WTC11 (cell line): ENCODE data around the gene NUDT8.

Experiments
- CDX4 ChIP-seq: fragments of 250-450 bp; sonication (Bioruptor Pico); IDR thresholded peaks from 2 replicates; pipeline ENCODE4 v1.9.0; 2021; ENCODE audit warnings: moderate library complexity, mild to moderate bottlenecking, inconsistent platforms, borderline replicate concordance
- CREB1 ChIP-seq: sonication (generic); formaldehyde crosslinking; IDR thresholded peaks from 2 replicates; pipeline ENCODE4 v1.8.0; 2023; ENCODE audit warnings: mild to moderate bottlenecking, missing genetic modification reagents
- CREM ChIP-seq: sonication (generic); formaldehyde crosslinking; IDR thresholded peaks from 2 replicates; pipeline ENCODE4 v1.8.1; 2022; ENCODE audit warnings: mild to moderate bottlenecking, missing genetic modification reagents, moderate library complexity
- CTCF ChIP-seq: fragments of 200-600 bp; IDR thresholded peaks from 2 replicates; pipeline ENCODE4 v1.8.0; 2022; ENCODE audit warnings: antibody characterized with exemption
- ELF4 ChIP-seq: sonication (generic); formaldehyde crosslinking; IDR thresholded peaks from 2 replicates; pipeline ENCODE4 v1.8.1; 2022; ENCODE audit warnings: low read depth, mild to moderate bottlenecking, moderate library complexity, missing genetic modification reagents
- ESRRA ChIP-seq: sonication (generic); formaldehyde crosslinking; IDR thresholded peaks from 2 replicates; pipeline ENCODE4 v1.8.1; 2022; ENCODE audit warnings: mild to moderate bottlenecking, missing genetic modification reagents, borderline replicate concordance
- ETV6 ChIP-seq: sonication (generic); formaldehyde crosslinking; IDR thresholded peaks from 2 replicates; pipeline ENCODE4 v1.8.1; 2022; ENCODE audit warnings: mild to moderate bottlenecking, missing genetic modification reagents
- GABPB1 ChIP-seq: sonication (generic); formaldehyde crosslinking; IDR thresholded peaks from 2 replicates; pipeline ENCODE4 v1.8.1; 2023; ENCODE audit warnings: mild to moderate bottlenecking, missing genetic modification reagents
- NFE2L1 ChIP-seq: sonication (generic); formaldehyde crosslinking; IDR thresholded peaks from 2 replicates; pipeline ENCODE4 v1.8.1; 2023; ENCODE audit warnings: missing genetic modification reagents
- ZNF263 ChIP-seq: sonication (generic); formaldehyde crosslinking; IDR thresholded peaks from 2 replicates; pipeline ENCODE4 v1.8.1; 2022; ENCODE audit warnings: low read depth, mild to moderate bottlenecking, moderate library complexity, missing genetic modification reagents
- ZNF512 ChIP-seq: sonication (generic); formaldehyde crosslinking; IDR thresholded peaks from 2 replicates; pipeline ENCODE4 v1.8.1; 2022; ENCODE audit warnings: missing genetic modification reagents, borderline replicate concordance
- TF ChIP-seq, protein P1 (sequence below): sonication (generic); formaldehyde crosslinking; IDR thresholded peaks from 2 replicates; pipeline ENCODE4 v1.8.0; 2023; ENCODE audit warnings: mild to moderate bottlenecking, missing genetic modification reagents

DNA sequence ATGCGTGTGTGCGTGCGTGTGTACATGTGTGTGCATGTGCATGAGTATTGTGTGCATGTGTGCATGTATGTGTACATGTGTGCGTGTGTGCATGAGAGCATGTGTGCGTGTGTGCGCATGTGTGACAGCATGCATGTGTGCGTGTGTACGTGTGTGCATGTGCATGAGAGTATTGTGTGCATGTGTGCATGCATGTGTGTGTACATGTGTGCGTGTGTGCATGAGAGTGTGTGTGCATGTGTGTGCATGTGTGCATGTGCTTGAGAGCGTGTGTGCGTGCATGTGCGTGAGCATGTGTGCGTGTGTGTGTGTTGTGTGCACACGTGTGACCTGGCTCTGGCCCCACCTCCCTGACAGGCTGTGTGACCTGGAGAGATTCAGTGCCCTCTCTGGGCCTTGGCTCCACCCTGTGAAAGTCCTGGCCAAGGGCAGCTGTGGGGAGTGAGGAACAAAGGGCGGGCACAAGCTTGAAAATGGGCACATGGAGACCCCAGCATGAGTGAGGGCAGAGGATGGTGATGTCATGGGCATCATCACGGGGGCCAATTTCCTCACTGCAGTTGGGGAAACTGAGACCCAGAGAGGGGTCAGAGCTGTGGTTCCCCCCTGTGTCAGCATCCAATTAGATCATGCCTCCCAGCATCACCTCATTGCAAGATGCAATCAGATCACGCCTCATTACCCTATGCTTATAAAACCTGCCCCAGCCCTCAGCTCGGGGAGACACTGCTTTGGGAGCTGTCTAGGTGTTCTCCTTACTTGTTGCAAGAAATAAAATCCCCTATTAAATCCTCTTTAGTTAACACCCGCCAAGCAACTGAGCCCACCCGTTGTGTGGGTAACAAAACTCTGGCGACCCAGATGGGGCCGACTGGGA is 20.1 kb upstream of the NUDT8 start:
- TF ChIP-seq CTCF (no peak), ZNF512 (no peak), ZNF263 (no peak), CDX4 (no peak), ELF4 (CRISPR knock-in tag) (no peak), CREM (CRISPR knock-in tag) (no peak), ESRRA (CRISPR knock-in tag) (no peak), CREB1 (CRISPR knock-in tag) (no peak), GABPB1 (no peak), NFE2L1 (CRISPR knock-in tag) (no peak), ETV6 (CRISPR knock-in tag) (no peak)
- TF ChIP-seq, protein P1, sequence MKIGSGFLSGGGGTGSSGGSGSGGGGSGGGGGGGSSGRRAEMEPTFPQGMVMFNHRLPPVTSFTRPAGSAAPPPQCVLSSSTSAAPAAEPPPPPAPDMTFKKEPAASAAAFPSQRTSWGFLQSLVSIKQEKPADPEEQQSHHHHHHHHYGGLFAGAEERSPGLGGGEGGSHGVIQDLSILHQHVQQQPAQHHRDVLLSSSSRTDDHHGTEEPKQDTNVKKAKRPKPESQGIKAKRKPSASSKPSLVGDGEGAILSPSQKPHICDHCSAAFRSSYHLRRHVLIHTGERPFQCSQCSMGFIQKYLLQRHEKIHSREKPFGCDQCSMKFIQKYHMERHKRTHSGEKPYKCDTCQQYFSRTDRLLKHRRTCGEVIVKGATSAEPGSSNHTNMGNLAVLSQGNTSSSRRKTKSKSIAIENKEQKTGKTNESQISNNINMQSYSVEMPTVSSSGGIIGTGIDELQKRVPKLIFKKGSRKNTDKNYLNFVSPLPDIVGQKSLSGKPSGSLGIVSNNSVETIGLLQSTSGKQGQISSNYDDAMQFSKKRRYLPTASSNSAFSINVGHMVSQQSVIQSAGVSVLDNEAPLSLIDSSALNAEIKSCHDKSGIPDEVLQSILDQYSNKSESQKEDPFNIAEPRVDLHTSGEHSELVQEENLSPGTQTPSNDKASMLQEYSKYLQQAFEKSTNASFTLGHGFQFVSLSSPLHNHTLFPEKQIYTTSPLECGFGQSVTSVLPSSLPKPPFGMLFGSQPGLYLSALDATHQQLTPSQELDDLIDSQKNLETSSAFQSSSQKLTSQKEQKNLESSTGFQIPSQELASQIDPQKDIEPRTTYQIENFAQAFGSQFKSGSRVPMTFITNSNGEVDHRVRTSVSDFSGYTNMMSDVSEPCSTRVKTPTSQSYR, result no peak
